ENCODE data around the gene PRRG2. TPM values are rescaled to one million over a fixed set of nuclear protein-coding genes. Genes with fewer than 3 reads are reported as not detected.

Gene PRRG2
- total and polyA plus RNA-seq, 2 of the 13 experiments (the other 11 are each of a cell fraction or from before 2014, with no cell fraction given), result 0.66 to 0.82 TPM

- peak; percentile 24; the same call in 1 of the 2 replicates for TF ChIP-seq ZNF766 (CRISPR knock-in tag; IDR thresholded peaks at IDR 0.05; ENCODE audit: borderline replicate concordance)
- TF ChIP-seq, protein P1, sequence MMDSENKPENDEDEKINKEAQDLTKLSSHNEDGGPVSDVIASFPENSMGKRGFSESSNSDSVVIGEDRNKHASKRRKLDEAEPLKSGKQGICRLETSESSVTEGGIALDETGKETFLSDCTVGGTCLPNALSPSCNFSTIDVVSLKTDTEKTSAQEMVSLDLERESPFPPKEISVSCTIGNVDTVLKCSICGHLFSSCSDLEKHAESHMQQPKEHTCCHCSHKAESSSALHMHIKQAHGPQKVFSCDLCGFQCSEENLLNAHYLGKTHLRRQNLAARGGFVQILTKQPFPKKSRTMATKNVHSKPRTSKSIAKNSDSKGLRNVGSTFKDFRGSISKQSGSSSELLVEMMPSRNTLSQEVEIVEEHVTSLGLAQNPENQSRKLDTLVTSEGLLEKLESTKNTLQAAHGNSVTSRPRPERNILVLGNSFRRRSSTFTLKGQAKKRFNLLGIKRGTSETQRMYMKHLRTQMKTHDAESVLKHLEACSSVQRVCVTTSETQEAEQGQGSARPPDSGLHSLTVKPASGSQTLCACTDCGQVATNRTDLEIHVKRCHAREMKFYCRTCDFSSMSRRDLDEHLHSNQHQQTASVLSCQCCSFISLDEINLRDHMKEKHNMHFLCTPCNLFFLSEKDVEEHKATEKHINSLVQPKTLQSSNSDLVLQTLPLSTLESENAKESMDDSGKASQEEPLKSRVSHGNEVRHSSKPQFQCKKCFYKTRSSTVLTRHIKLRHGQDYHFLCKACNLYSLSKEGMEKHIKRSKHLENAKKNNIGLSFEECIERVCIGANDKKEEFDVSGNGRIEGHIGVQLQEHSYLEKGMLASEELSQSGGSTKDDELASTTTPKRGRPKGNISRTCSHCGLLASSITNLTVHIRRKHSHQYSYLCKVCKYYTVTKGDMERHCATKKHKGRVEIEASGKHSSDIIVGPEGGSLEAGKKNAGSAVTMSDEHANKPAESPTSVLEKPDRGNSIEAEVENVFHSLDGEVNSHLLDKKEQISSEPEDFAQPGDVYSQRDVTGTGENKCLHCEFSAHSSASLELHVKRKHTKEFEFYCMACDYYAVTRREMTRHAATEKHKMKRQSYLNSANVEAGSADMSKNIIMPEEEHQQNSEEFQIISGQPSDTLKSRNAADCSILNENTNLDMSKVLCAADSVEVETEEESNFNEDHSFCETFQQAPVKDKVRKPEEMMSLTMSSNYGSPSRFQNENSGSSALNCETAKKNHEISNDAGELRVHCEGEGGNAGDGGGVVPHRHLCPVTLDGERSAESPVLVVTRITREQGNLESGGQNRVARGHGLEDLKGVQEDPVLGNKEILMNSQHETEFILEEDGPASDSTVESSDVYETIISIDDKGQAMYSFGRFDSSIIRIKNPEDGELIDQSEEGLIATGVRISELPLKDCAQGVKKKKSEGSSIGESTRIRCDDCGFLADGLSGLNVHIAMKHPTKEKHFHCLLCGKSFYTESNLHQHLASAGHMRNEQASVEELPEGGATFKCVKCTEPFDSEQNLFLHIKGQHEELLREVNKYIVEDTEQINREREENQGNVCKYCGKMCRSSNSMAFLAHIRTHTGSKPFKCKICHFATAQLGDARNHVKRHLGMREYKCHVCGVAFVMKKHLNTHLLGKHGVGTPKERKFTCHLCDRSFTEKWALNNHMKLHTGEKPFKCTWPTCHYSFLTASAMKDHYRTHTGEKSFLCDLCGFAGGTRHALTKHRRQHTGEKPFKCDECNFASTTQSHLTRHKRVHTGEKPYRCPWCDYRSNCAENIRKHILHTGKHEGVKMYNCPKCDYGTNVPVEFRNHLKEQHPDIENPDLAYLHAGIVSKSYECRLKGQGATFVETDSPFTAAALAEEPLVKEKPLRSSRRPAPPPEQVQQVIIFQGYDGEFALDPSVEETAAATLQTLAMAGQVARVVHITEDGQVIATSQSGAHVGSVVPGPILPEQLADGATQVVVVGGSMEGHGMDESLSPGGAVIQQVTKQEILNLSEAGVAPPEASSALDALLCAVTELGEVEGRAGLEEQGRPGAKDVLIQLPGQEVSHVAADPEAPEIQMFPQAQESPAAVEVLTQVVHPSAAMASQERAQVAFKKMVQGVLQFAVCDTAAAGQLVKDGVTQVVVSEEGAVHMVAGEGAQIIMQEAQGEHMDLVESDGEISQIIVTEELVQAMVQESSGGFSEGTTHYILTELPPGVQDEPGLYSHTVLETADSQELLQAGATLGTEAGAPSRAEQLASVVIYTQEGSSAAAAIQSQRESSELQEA (CRISPR knock-in tag; IDR thresholded peaks at IDR 0.05; ENCODE audit: not compliant biosample characterization), result no peak
- TF ChIP-seq ZNF484 (CRISPR knock-in tag; IDR thresholded peaks at IDR 0.05; ENCODE audit: borderline replicate concordance, low read depth), result no peak
- TF ChIP-seq, protein P2, sequence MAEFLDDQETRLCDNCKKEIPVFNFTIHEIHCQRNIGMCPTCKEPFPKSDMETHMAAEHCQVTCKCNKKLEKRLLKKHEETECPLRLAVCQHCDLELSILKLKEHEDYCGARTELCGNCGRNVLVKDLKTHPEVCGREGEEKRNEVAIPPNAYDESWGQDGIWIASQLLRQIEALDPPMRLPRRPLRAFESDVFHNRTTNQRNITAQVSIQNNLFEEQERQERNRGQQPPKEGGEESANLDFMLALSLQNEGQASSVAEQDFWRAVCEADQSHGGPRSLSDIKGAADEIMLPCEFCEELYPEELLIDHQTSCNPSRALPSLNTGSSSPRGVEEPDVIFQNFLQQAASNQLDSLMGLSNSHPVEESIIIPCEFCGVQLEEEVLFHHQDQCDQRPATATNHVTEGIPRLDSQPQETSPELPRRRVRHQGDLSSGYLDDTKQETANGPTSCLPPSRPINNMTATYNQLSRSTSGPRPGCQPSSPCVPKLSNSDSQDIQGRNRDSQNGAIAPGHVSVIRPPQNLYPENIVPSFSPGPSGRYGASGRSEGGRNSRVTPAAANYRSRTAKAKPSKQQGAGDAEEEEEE (CRISPR knock-in tag; IDR thresholded peaks at IDR 0.05; ENCODE audit: borderline replicate concordance), result no peak
- 0 out of 2 replicates have a peak, but pooled peaks have one; percentile 47 for TF ChIP-seq SAFB2 (CRISPR knock-in tag; IDR thresholded peaks at IDR 0.05; ENCODE audit: borderline replicate concordance, low read depth)
- TF ChIP-seq RAD21 (CRISPR knock-in tag; IDR thresholded peaks at IDR 0.05), result 0 out of 2 replicates have a peak, but pooled peaks have one; percentile 11
- TF ChIP-seq ZNF781 (CRISPR knock-in tag; IDR thresholded peaks at IDR 0.05; ENCODE audit: borderline replicate concordance, not compliant biosample characterization), result peak; percentile 76
- TF ChIP-seq ZNF530 (CRISPR knock-in tag; IDR thresholded peaks at IDR 0.05; ENCODE audit: low read depth), result no peak
- no peak for TF ChIP-seq PAF1 (CRISPR knock-in tag; IDR thresholded peaks at IDR 0.05)
- TF ChIP-seq, protein P3, sequence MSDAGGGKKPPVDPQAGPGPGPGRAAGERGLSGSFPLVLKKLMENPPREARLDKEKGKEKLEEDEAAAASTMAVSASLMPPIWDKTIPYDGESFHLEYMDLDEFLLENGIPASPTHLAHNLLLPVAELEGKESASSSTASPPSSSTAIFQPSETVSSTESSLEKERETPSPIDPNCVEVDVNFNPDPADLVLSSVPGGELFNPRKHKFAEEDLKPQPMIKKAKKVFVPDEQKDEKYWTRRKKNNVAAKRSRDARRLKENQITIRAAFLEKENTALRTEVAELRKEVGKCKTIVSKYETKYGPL (CRISPR knock-in tag; IDR thresholded peaks at IDR 0.05), result no peak; the same call in 1 of the 2 replicates
- no peak for TF ChIP-seq NFIC (IDR thresholded peaks at IDR 0.05; ENCODE audit: low read length)
- no peak for TF ChIP-seq ATRX (CRISPR knock-in tag; IDR thresholded peaks at IDR 0.05; ENCODE audit: borderline replicate concordance)
- TF ChIP-seq ZNF207 (IDR thresholded peaks at IDR 0.05; ENCODE audit: borderline replicate concordance), result no peak
- 0 out of 2 replicates have a peak, but pooled peaks have one; percentile 14 for TF ChIP-seq ZSCAN31 (CRISPR knock-in tag; IDR thresholded peaks at IDR 0.05; ENCODE audit: low read depth)
- TF ChIP-seq PHF20 (CRISPR knock-in tag; IDR thresholded peaks at IDR 0.05), result peak; percentile 20
- peak; percentile 46 for TF ChIP-seq PTBP1 (IDR thresholded peaks at IDR 0.05; ENCODE audit: low read depth, low read length, poor library complexity, severe bottlenecking)
- no peak for TF ChIP-seq CREB1 (IDR thresholded peaks at IDR 0.05)
- TF ChIP-seq CREB1 (CRISPR knock-in tag; IDR thresholded peaks at IDR 0.05), result no peak
Measured at GRCh38 chr19:49590071-49590970, 9.2 kb downstream of the PRRG2 start (continued).

Measured in HepG2 (cell line).